ENCODE results near the gene DNER. TPM values are rescaled to one million over a fixed set of nuclear protein-coding genes. Genes with fewer than 3 reads are reported as not detected.

The DNER gene
- total RNA-seq, 1 experiment from 2014 or later: 2.9 TPM

- CTCF ChIA-PET: interaction anchor here (0.7 kb wide), 1 partner anchor 21 kb away, joined by 4 read pairs; no protein-coding TSS in a partner anchor
- RAD21 ChIA-PET (ENCODE audit: low non-redundant PET in 1 of 2, low total read pairs in 2 of 2, uncharacterized antibody in 2 of 2, unreplicated experiment in 2 of 2): no interaction called here
- POLR2A ChIA-PET: no interaction called here
- peaks cover 4 to 12% of the 10 kb centered on the region in 2 experiments; a peak in 3 of 4 replicates for H3K4me1 ChIP-seq (ENCODE audit: control insufficient read depth in 1 of 2, insufficient read depth in 2 of 2, low read length in 2 of 2)
- H3K9ac ChIP-seq (ENCODE audit: low read length): no peak overlapping the region
- no peaks in the 10 kb centered on the region for H4K20me1 ChIP-seq (ENCODE audit: insufficient read depth)
- H3K4me3 ChIP-seq (replicated peaks in 1 of 2; ENCODE audit: low read depth in 1 of 2, low read length in 2 of 2): no peak overlapping the region
- H2AFZ ChIP-seq (ENCODE audit: low read depth, low read length, poor library complexity, severe bottlenecking): no peak overlapping the region
- intact Hi-C loops (cut with micrococcal nuclease): no loop called here
- H3K27me3 ChIP-seq (ENCODE audit: insufficient read depth, low read length): no peaks in the 10 kb centered on the region
- no peaks in the 10 kb centered on the region for H3K79me2 ChIP-seq (ENCODE audit: insufficient read depth, low read length)
- H3K9me2 ChIP-seq (ENCODE audit: insufficient read depth): no peaks in the 10 kb centered on the region
- BruUV-seq (replicated peaks): no TSS peak
- no peak overlapping the region for H3K4me2 ChIP-seq (ENCODE audit: low read length)
- TF ChIP-seq SRF (IDR thresholded peaks at IDR 0.05; ENCODE audit: low read depth) (no peak), JUND (IDR thresholded peaks at IDR 0.05) (no peak), CEBPB (IDR thresholded peaks at IDR 0.05; ENCODE audit: low read depth) (no peak), ZFX (IDR thresholded peaks at IDR 0.05) (no peak), MAX (IDR thresholded peaks at IDR 0.05) (no peak), ZBTB33 (IDR thresholded peaks at IDR 0.05; ENCODE audit: extremely low read depth, insufficient replicate concordance, low read length) (no peak), TCF7L2 (IDR thresholded peaks at IDR 0.05; ENCODE audit: borderline replicate concordance, extremely low read depth, insufficient read depth, insufficient read length) (no peak), ELF1 (IDR thresholded peaks at IDR 0.05; ENCODE audit: borderline replicate concordance, low read depth) (no peak), REST (IDR thresholded peaks at IDR 0.05; ENCODE audit: low read depth) (no peak), FOSL1 (IDR thresholded peaks at IDR 0.05; ENCODE audit: low read depth) (no peak), ATF3 (IDR thresholded peaks at IDR 0.05) (no peak), SIN3A (IDR thresholded peaks at IDR 0.05; ENCODE audit: low read depth) (no peak), EGR1 (IDR thresholded peaks at IDR 0.05; ENCODE audit: low read depth) (no peak)
- no peak for ATAC-seq
- DNase-seq (ENCODE audit: low read depth, low spot score): no peak
- H3K36me3 ChIP-seq (ENCODE audit: control insufficient read depth in 1 of 2, insufficient read depth in 2 of 2, low read length in 2 of 2): no peaks in the 10 kb centered on the region
- H3K9me3 ChIP-seq (ENCODE audit: control insufficient read depth in 1 of 2, insufficient read depth in 1 of 2, low read depth in 1 of 2, low read length in 2 of 2): no peaks in the 10 kb centered on the region
- no peak overlapping the region for H3K27ac ChIP-seq (ENCODE audit: low read depth, low read length)
Measured at GRCh38 chr2:229640636-229641035, 73.7 kb downstream of the DNER start.

All from HCT116 (cell line).